Stimulated activated CD8-positive, alpha-beta memory T cell treated with anti-CD3 and anti-CD28 coated beads, Interleukin-7, amount 100 ng/mL, for 24 hours (primary cell): ENCODE data around the gene CDK3.
"Not testable (repeated sequence)": the region's sequence is repeated elsewhere in the genome, so short reads cannot be mapped to it uniquely, and the experiment has no call there.

ENCODE experiments used
- DNase-seq: peaks from one replicate; pipeline ENCODE4 v3.0.0-alpha.2; 2020; ENCODE audit warnings: low read depth

The CDK3 gene

GRCh38 chr17:76000755-76001521, at the start of gene CDK3:
Gene CDK3, plus strand, starts transcription at chr17:76000855. Its CDS starts 571 bp downstream, at chr17:76001426.
- no peak for DNase-seq

GRCh38 chr17:75950855-75951554, 49.6 kb upstream of the CDK3 start:
- no peak for DNase-seq

- no peak for DNase-seq
Measured at GRCh38 chr17:75959051-75959838, 41.4 kb upstream of the CDK3 start.

GRCh38 chr17:75959839-75960511, 40.7 kb upstream of the CDK3 start:
- DNase-seq: no peak

- DNase-seq: no peak
Measured at GRCh38 chr17:75965468-75965867, 35.2 kb upstream of the CDK3 start.

GRCh38 chr17:75969044-75969443, 31.6 kb upstream of the CDK3 start:
- not testable (repeated sequence) for DNase-seq

GRCh38 chr17:75970011-75970523, 30.6 kb upstream of the CDK3 start:
- DNase-seq: no peak

GRCh38 chr17:75970626-75971025, 30.0 kb upstream of the CDK3 start:
- no peak for DNase-seq

- not testable (repeated sequence) for DNase-seq
Measured at GRCh38 chr17:75975187-75975586, 25.5 kb upstream of the CDK3 start.

- DNase-seq: no peak
Measured at GRCh38 chr17:75975757-75976174, 24.9 kb upstream of the CDK3 start.

GRCh38 chr17:75976175-75976848, 24.3 kb upstream of the CDK3 start:
- DNase-seq: no peak

- DNase-seq: peak; percentile 91
Measured at GRCh38 chr17:75978938-75979704, 21.5 kb upstream of the CDK3 start, which contains the start of the genes ACOX1 and TEN1. Gene ACOX1, minus strand, starts transcription at chr17:75979166. Its CDS starts 93 bp downstream, at chr17:75979073. Gene TEN1, plus strand, starts transcription at chr17:75979240. Its CDS starts 6,953 bp downstream, at chr17:75986193.

GRCh38 chr17:75979705-75980187, 20.9 kb upstream of the CDK3 start:
- DNase-seq: no peak

- DNase-seq: no peak
Measured at GRCh38 chr17:75980188-75981018, 20.3 kb upstream of the CDK3 start.

- no peak for DNase-seq
Measured at GRCh38 chr17:75981019-75981615, 19.5 kb upstream of the CDK3 start.

- DNase-seq: no peak
Measured at GRCh38 chr17:75983501-75984181, 17.0 kb upstream of the CDK3 start.

GRCh38 chr17:75985986-75986385, 14.7 kb upstream of the CDK3 start:
- DNase-seq: no peak

- no peak for DNase-seq
Measured at GRCh38 chr17:75987041-75987440, 13.6 kb upstream of the CDK3 start.
